HG02588 (cell line): ENCODE results near the gene ZFHX3.

Source experiments
- ATAC-seq: cut with Tn5 transposase; IDR thresholded peaks from one replicate; pipeline ENCODE4 v1.9.1; 2021; ENCODE audit warnings: mild to moderate bottlenecking, moderate library complexity; ENCODE audit not compliant: unreplicated experiment

Gene ZFHX3

GRCh38 chr16:72956124-72957064 is 91.5 kb downstream of the ZFHX3 start:
- ATAC-seq, result no peak

- ATAC-seq, result no peak
These were observed 95.1 kb downstream of the ZFHX3 start for GRCh38 chr16:72952811-72953271.

- no peak for ATAC-seq
These were observed 95.5 kb downstream of the ZFHX3 start for GRCh38 chr16:72952404-72952803.

GRCh38 chr16:72951916-72952315 is 96.0 kb downstream of the ZFHX3 start:
- no peak for ATAC-seq

GRCh38 chr16:72950669-72951068 is 97.3 kb downstream of the ZFHX3 start:
- no peak for ATAC-seq

- ATAC-seq, result no peak
These were observed 99.6 kb downstream of the ZFHX3 start for GRCh38 chr16:72948238-72948829.

GRCh38 chr16:72947379-72948237 is 100.3 kb downstream of the ZFHX3 start:
- ATAC-seq, result no peak

- no peak for ATAC-seq
These were observed 101.3 kb downstream of the ZFHX3 start for GRCh38 chr16:72946474-72947194.

GRCh38 chr16:72946063-72946462 is 101.9 kb downstream of the ZFHX3 start:
- ATAC-seq, result no peak

- no peak for ATAC-seq
These were observed 102.3 kb downstream of the ZFHX3 start for GRCh38 chr16:72945611-72946010.

- ATAC-seq, result no peak
These were observed 103.0 kb downstream of the ZFHX3 start for GRCh38 chr16:72944757-72945485.

GRCh38 chr16:72942021-72942420 is 105.9 kb downstream of the ZFHX3 start:
- no peak for ATAC-seq

GRCh38 chr16:72940886-72941285 is 107.0 kb downstream of the ZFHX3 start:
- ATAC-seq, result no peak

- ATAC-seq, result no peak
These were observed 108.7 kb downstream of the ZFHX3 start for GRCh38 chr16:72939247-72939646.

GRCh38 chr16:72938795-72939164 is 109.1 kb downstream of the ZFHX3 start:
- ATAC-seq, result no peak

GRCh38 chr16:72937916-72938794 is 109.8 kb downstream of the ZFHX3 start:
- no peak for ATAC-seq

GRCh38 chr16:72937360-72937759 is 110.6 kb downstream of the ZFHX3 start:
- ATAC-seq, result no peak

GRCh38 chr16:72936408-72936807 is 111.5 kb downstream of the ZFHX3 start:
- no peak for ATAC-seq

GRCh38 chr16:72935896-72936295 is 112.0 kb downstream of the ZFHX3 start:
- ATAC-seq, result no peak
